ENCODE results near the gene C19orf44.

DNA sequence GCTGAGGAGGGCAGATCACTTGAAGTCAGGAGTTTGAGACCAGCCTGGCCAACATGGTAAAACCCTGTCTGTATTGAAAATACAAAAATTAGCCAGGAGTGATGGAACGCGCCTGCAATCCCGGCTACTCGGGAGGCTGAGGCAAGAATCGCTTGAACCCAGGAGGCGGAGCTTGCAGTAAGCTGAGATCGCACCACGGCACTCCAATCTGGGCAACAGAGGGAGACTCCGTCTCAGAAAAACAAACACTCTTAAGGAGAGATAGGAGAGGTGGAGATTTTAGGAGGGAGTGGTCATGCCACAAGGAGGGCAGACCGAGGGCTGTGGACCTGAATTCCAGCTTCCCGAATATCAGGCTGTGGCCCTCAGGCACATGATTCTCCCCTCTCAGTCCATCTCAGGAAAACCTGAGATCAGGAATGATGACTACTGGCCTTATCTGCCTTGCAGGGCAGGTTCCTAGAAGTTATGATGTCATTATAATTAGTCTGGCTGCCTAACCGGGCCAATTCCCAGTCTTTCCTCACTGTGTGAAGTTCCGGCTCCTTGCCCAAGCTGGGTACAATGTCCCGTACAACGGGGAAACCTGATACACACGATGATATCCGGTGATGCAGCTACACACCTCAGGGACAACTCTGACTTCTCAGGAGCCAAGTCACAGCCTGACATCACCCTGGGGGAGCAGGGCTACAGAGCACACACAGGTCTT, 73.6 kb downstream of the C19orf44 start:
- TF ChIP-seq EZH2 (IDR thresholded peaks at IDR 0.05; ENCODE audit: insufficient read depth, poor library complexity, severe bottlenecking) (no peak), EZH2phosphoT487 (IDR thresholded peaks at IDR 0.05; ENCODE audit: insufficient read depth, low read depth) (no peak)

Data from GM23248 (cell line).